OCI-LY1 (cell line): Measurements from ENCODE around the gene ITPA.

Source experiments
- CTCF ChIP-seq: fragments of 200-600 bp; sonication (generic), shearing (Covaris generic); IDR thresholded peaks from 2 replicates; pipeline ENCODE4 v1.5.1; 2017; ENCODE audit warnings: mild to moderate bottlenecking, antibody characterized with exemption, low read length, moderate library complexity, mixed read lengths
- EZH2 ChIP-seq: fragments of 200-600 bp; sonication (generic), shearing (Covaris generic); IDR thresholded peaks from 2 replicates; pipeline ENCODE4 v1.8.0; 2017; ENCODE audit warnings: borderline replicate concordance, mixed run types, mild to moderate bottlenecking, antibody characterized with exemption, low read length, moderate library complexity, mixed read lengths

GRCh38 chr20:3235666-3236324 lies 26.5 kb downstream of the ITPA start:
- TF ChIP-seq CTCF, result no peak
- TF ChIP-seq EZH2, result no peak
